H1 (cell line): ENCODE measurements around the gene HPD. TPM values are rescaled to one million over a fixed set of nuclear protein-coding genes. Genes with fewer than 3 reads are reported as not detected.

Experiments
- CTCF ChIA-PET: fragments of 300-600 bp; sonication (Branson Sonifier 250); formaldehyde crosslinking; loops from one replicate; lab custom pipeline; 2021; ENCODE audit not compliant: partially characterized antibody; lab: Charles Lee
- POLR2A ChIA-PET: fragments of 300-600 bp; sonication (Branson Sonifier 250); formaldehyde crosslinking; loops from one replicate; lab custom pipeline; 2021; ENCODE audit warnings: inconsistent platforms; ENCODE audit not compliant: partially characterized antibody; lab: Charles Lee
- DNase-seq, 2 experiments: peaks; one replicate each; pipeline versions ENCODE4 v3.0.0 to v3.0.0-alpha.2; 2010 to 2022; ENCODE audit warnings: low spot score in 2 of 2, low read depth in 1 of 2, mixed read lengths in 1 of 2
- FAIRE-seq: peaks from 2 replicates; lab custom pipeline; 2011; peaks lifted over from hg19 to GRCh38; lab: Jason Lieb, UNC
- H2AFZ ChIP-seq: 2 replicates; pipeline ENCODE4 v1.8.1; 2012; ENCODE audit warnings: low read length, inconsistent platforms
- H2AK5ac ChIP-seq: 2 replicates; pipeline ENCODE4 v1.6.1; 2013; ENCODE audit warnings: low read depth, low read length
- H2BK120ac ChIP-seq: replicated peaks from 2 replicates; pipeline ENCODE3; 2013; ENCODE audit warnings: low read depth, low read length, inconsistent platforms
- H2BK12ac ChIP-seq: 2 replicates; pipeline ENCODE4 v1.6.1; 2013; ENCODE audit warnings: low read depth, low read length
- H2BK15ac ChIP-seq: 2 replicates; pipeline ENCODE4 v1.6.1; 2013; ENCODE audit warnings: low read length
- H2BK20ac ChIP-seq: 2 replicates; pipeline ENCODE4 v1.6.1; 2013; ENCODE audit warnings: low read length
- H2BK5ac ChIP-seq: 2 replicates; pipeline ENCODE4 v1.6.1; 2013; ENCODE audit warnings: low read depth, low read length
- H3K14ac ChIP-seq: 2 replicates; pipeline ENCODE4 v1.6.1; 2013; ENCODE audit warnings: inconsistent platforms; ENCODE audit not compliant: insufficient read length
- H3K18ac ChIP-seq: 2 replicates; pipeline ENCODE4 v1.6.1; 2013; ENCODE audit warnings: low read length; ENCODE audit errors: extremely low read depth
- H3K23ac ChIP-seq: 2 replicates; pipeline ENCODE4 v1.6.1; 2013; ENCODE audit warnings: inconsistent platforms; ENCODE audit not compliant: insufficient read length
- H3K23me2 ChIP-seq: 2 replicates; pipeline ENCODE4 v1.6.1; 2013; ENCODE audit warnings: low read depth, low read length
- H3K27ac ChIP-seq: 2 replicates; pipeline ENCODE4 v1.6.1; 2011; ENCODE audit warnings: low read depth, low read length, inconsistent platforms
- H3K27me3 ChIP-seq, 4 experiments: replicated peaks in 1 of 4; 1 replicate in 1 of 4; 2 replicates in 3 of 4; pipeline versions ENCODE4 v1.6.1 to v1.8.1; 2011 to 2013; ENCODE audit warnings: low read length in 3 of 4, mild to moderate bottlenecking in 3 of 4, inconsistent platforms in 2 of 4, mixed read lengths in 2 of 4, moderate library complexity in 1 of 4; ENCODE audit not compliant: control insufficient read depth in 3 of 4, insufficient read depth in 3 of 4; ENCODE audit errors: extremely low read depth in 1 of 4
- H3K36me3 ChIP-seq, 4 experiments: 2 replicates each; pipeline versions ENCODE4 v1.6.1 to v1.8.1; 2011 to 2013; ENCODE audit warnings: mild to moderate bottlenecking in 4 of 4, low read length in 3 of 4, moderate library complexity in 2 of 4, control low read depth in 1 of 4, inconsistent platforms in 1 of 4; ENCODE audit not compliant: insufficient read depth in 4 of 4, control insufficient read depth in 2 of 4
- H3K4ac ChIP-seq: replicated peaks from 2 replicates; pipeline ENCODE3; 2013; ENCODE audit warnings: low read length, low read depth, mixed read lengths, inconsistent platforms; ENCODE audit not compliant: insufficient read length
- H3K4me1 ChIP-seq, 4 experiments: replicated peaks in 1 of 4; 1 replicate in 1 of 4; 2 replicates in 3 of 4; pipeline versions ENCODE4 v1.6.1 to v1.8.1; 2011 to 2013; ENCODE audit warnings: low read length in 3 of 4, inconsistent platforms in 2 of 4, mixed read lengths in 1 of 4; ENCODE audit not compliant: insufficient read depth in 4 of 4, control insufficient read depth in 3 of 4
- H3K4me2 ChIP-seq, 2 experiments: 2 replicates each; pipeline versions ENCODE4 v1.6.1 to v1.8.1; 2011 to 2013; ENCODE audit warnings: low read depth in 2 of 2, low read length in 2 of 2, control low read depth in 1 of 2, inconsistent platforms in 1 of 2, mild to moderate bottlenecking in 1 of 2; ENCODE audit not compliant: insufficient read depth in 1 of 2
- H3K4me3 ChIP-seq, 4 experiments: fragments of 200-600, 300-600 bp in 1 of 4; sonication (generic), shearing (Covaris generic), sonication (Bioruptor Twin) in 1 of 4; 2 replicates each; pipeline versions ENCODE4 v1.5.1 to v1.8.1; 2011 to 2016; ENCODE audit warnings: low read length in 4 of 4, low read depth in 3 of 4, control low read depth in 2 of 4, inconsistent platforms in 2 of 4, mild to moderate bottlenecking in 2 of 4, mixed read lengths in 1 of 4, moderate library complexity in 1 of 4; ENCODE audit not compliant: insufficient read depth in 2 of 4; ENCODE audit errors: extremely low read depth in 1 of 4
- H3K56ac ChIP-seq: replicated peaks from 2 replicates; pipeline ENCODE3; 2013; ENCODE audit warnings: low read depth, mild to moderate bottlenecking, mixed read lengths, low read length, inconsistent platforms; ENCODE audit not compliant: insufficient read length
- H3K79me1 ChIP-seq: 2 replicates; pipeline ENCODE4 v1.6.1; 2013; ENCODE audit warnings: low read depth, low read length, control low read depth
- H3K79me2 ChIP-seq, 2 experiments: 2 replicates each; pipeline versions ENCODE4 v1.6.1 to v1.8.1; 2012 to 2013; ENCODE audit warnings: low read length in 2 of 2, mild to moderate bottlenecking in 2 of 2, inconsistent platforms in 1 of 2; ENCODE audit not compliant: insufficient read depth in 2 of 2, control insufficient read depth in 1 of 2
- H3K9ac ChIP-seq, 4 experiments: replicated peaks in 1 of 4; 1 replicate in 1 of 4; 2 replicates in 3 of 4; pipeline versions ENCODE4 v1.6.1 to v1.8.1; 2011 to 2013; ENCODE audit warnings: low read depth in 3 of 4, low read length in 3 of 4, control low read depth in 2 of 4, mild to moderate bottlenecking in 2 of 4, moderate library complexity in 2 of 4, inconsistent platforms in 1 of 4; ENCODE audit errors: extremely low read depth in 1 of 4
- H3K9me3 ChIP-seq, 2 experiments: 2 replicates each; pipeline versions ENCODE4 v1.6.1 to v1.8.1; 2012 to 2013; ENCODE audit warnings: mild to moderate bottlenecking in 2 of 2, moderate library complexity in 2 of 2, control low read depth in 1 of 2, inconsistent platforms in 1 of 2, low read depth in 1 of 2, low read length in 1 of 2, mixed read lengths in 1 of 2; ENCODE audit not compliant: insufficient read depth in 2 of 2
- H4K20me1 ChIP-seq, 2 experiments: replicated peaks in 1 of 2; 2 replicates each; pipeline versions ENCODE3 to v1.8.1; 2011 to 2013; ENCODE audit warnings: inconsistent platforms in 2 of 2, low read length in 2 of 2, mild to moderate bottlenecking in 1 of 2; ENCODE audit not compliant: insufficient read depth in 2 of 2, control insufficient read depth in 1 of 2
- H4K5ac ChIP-seq: 2 replicates; pipeline ENCODE4 v1.6.1; 2013; ENCODE audit warnings: low read length, low read depth, mixed read lengths, inconsistent platforms; ENCODE audit not compliant: insufficient read length
- H4K8ac ChIP-seq: 2 replicates; pipeline ENCODE4 v1.8.0; 2013; ENCODE audit warnings: mild to moderate bottlenecking, moderate library complexity, low read length, inconsistent platforms; ENCODE audit not compliant: insufficient read depth; ENCODE audit errors: extremely low read depth
- H4K91ac ChIP-seq: replicated peaks from 2 replicates; pipeline ENCODE3; 2013; ENCODE audit warnings: low read length, mixed read lengths, inconsistent platforms; ENCODE audit not compliant: insufficient read length
- BCL11A ChIP-seq, 2 experiments: IDR thresholded peaks; one replicate each; pipeline ENCODE4 v1.6.1; 2011; ENCODE audit warnings: low read depth in 2 of 2, low read length in 2 of 2, mild to moderate bottlenecking in 2 of 2
- CREB1 ChIP-seq: IDR thresholded peaks from 2 replicates; pipeline ENCODE4 v1.6.1; 2012; ENCODE audit warnings: inconsistent platforms
- GABPA ChIP-seq: IDR thresholded peaks from 2 replicates; pipeline ENCODE4 v1.6.1; 2011; ENCODE audit warnings: mild to moderate bottlenecking, low read length, moderate library complexity, borderline replicate concordance; ENCODE audit not compliant: insufficient read depth
- JUN ChIP-seq: IDR thresholded peaks from 2 replicates; pipeline ENCODE4 v1.6.1; 2011; ENCODE audit warnings: low read depth, mild to moderate bottlenecking, improper control_type of control experiment, low read length
- JUND ChIP-seq: IDR thresholded peaks from 2 replicates; pipeline ENCODE4 v1.6.1; 2011; ENCODE audit warnings: mild to moderate bottlenecking, improper control_type of control experiment, low read length
- KDM5A ChIP-seq: fragments of 200-600 bp; IDR thresholded peaks from 2 replicates; pipeline ENCODE4 v1.7.1; 2012; ENCODE audit warnings: mild to moderate bottlenecking, low read length, inconsistent platforms, mixed read lengths
- MAFK ChIP-seq: IDR thresholded peaks from 2 replicates; pipeline ENCODE4 v1.6.1; 2012; ENCODE audit warnings: low read depth, mild to moderate bottlenecking, improper control_type of control experiment, low read length
- SP1 ChIP-seq: IDR thresholded peaks from 2 replicates; pipeline ENCODE4 v1.6.1; 2011; ENCODE audit warnings: low read depth, low read length
- SRF ChIP-seq: IDR thresholded peaks from 2 replicates; pipeline ENCODE4 v1.6.1; 2011; ENCODE audit warnings: mild to moderate bottlenecking, low read depth, low read length, moderate library complexity
- TBP ChIP-seq: IDR thresholded peaks from 2 replicates; pipeline ENCODE4 v1.6.1; 2011; ENCODE audit warnings: low read depth, low read length, improper control_type of control experiment
- WGBS, 2 experiments: shearing (Covaris generic) in 1 of 2; methylation state at CpG; one replicate each; pipeline versions ENCODE4 v1.1.6 to v1.1.7; 2013 to 2015; ENCODE audit warnings: low lambda C conversion rate in 2 of 2, mixed read lengths in 2 of 2, inconsistent platforms in 1 of 2, low coverage in 1 of 2, missing lambda C conversion rate in 1 of 2; ENCODE audit not compliant: insufficient replicate concordance in 2 of 2, insufficient coverage in 1 of 2, insufficient read length in 1 of 2; ENCODE audit errors: extremely low coverage in 1 of 2, missing lambda C conversion rate in 1 of 2; 5-methylcytosine and 5-hydroxymethylcytosine counted together
- polyA plus RNA-seq, 7 experiments: library from polyadenylated mRNA; depleted of rRNA in 3 of 7; stranded (reverse) in 5 of 7; unstranded in 2 of 7; fragments of >200 nt in 5 of 7; fragments of 200-250 nt in 2 of 7; gene quantifications; 1 replicate in 5 of 7; 2 replicates in 1 of 7; 4 replicates in 1 of 7; pipeline versions ENCODE4 v1.2.1 to v1.2.3, GENCODE V29; 2011 to 2013; ENCODE audit warnings: missing spikeins in 2 of 7, mixed read lengths in 2 of 7
- total RNA-seq: library from RNA; stranded (reverse); fragmentation: NEBNext Ultra II Directional; extraction: Animal tissue kit (Norgen Biotek cat#: 25700); gene quantifications from 2 replicates; pipeline ENCODE4 v1.2.1, GENCODE V29; 2021
- TF ChIP-seq, protein P1 (sequence below): IDR thresholded peaks from 2 replicates; pipeline ENCODE4 v1.6.1; 2011; ENCODE audit warnings: low read length, improper control_type of control experiment

HPD gene
- total and polyA plus RNA-seq, 2 of the 8 experiments (the other 6 are each of a cell fraction or from before 2014, with no cell fraction given), result 0.48 to 0.56 TPM

GRCh38 chr12:121866331-121866730 lies 7.7 kb upstream of the HPD start:
- no peak overlapping the region for H4K5ac ChIP-seq
- no peak overlapping the region for H2AFZ ChIP-seq
- no peak overlapping the region for H3K23ac ChIP-seq
- no peak overlapping the region for H3K18ac ChIP-seq
- H2BK15ac ChIP-seq, result no peak overlapping the region
- no peak overlapping the region for H2BK20ac ChIP-seq
- CTCF ChIA-PET, result interaction anchor here (0.5 to 1.0 kb wide), 4 partner anchors 39 to 164 kb away, joined by 3 read pairs; no protein-coding TSS in a partner anchor
- H2BK120ac ChIP-seq, result no peak overlapping the region
- H4K91ac ChIP-seq, result no peak overlapping the region
- H4K8ac ChIP-seq, result no peak overlapping the region
- no peak for FAIRE-seq
- no peak overlapping the region for H3K4ac ChIP-seq
- no peak overlapping the region for H3K27ac ChIP-seq
- TF ChIP-seq JUND (no peak), SP1 (no peak), SRF (no peak), BCL11A (IDR thresholded peaks at IDR 0.05; ENCODE audit: low read depth in 2 of 2, low read length in 2 of 2) (no peak), CREB1 (no peak), MAFK (no peak), KDM5A (no peak), GABPA (no peak), JUN (no peak), TBP (no peak)
- TF ChIP-seq, protein P1, sequence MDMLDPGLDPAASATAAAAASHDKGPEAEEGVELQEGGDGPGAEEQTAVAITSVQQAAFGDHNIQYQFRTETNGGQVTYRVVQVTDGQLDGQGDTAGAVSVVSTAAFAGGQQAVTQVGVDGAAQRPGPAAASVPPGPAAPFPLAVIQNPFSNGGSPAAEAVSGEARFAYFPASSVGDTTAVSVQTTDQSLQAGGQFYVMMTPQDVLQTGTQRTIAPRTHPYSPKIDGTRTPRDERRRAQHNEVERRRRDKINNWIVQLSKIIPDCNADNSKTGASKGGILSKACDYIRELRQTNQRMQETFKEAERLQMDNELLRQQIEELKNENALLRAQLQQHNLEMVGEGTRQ, result no peak
- H2AK5ac ChIP-seq, result no peak overlapping the region
- H3K36me3 ChIP-seq, result no peaks in the 10 kb centered on the region
- no peaks in the 10 kb centered on the region for H3K79me2 ChIP-seq
- no peak overlapping the region for H3K4me3 ChIP-seq
- no peaks in the 10 kb centered on the region for H3K9me3 ChIP-seq
- no peaks in the 10 kb centered on the region for H3K79me1 ChIP-seq
- no peaks in the 10 kb centered on the region for H4K20me1 ChIP-seq
- H3K14ac ChIP-seq, result no peak overlapping the region
- no peak overlapping the region for H2BK12ac ChIP-seq
- H3K4me2 ChIP-seq, result no peak overlapping the region
- no peak overlapping the region for H3K9ac ChIP-seq
- no peaks in the 10 kb centered on the region for H3K27me3 ChIP-seq
- no peak overlapping the region for H3K56ac ChIP-seq
- WGBS, 2 experiments, result 87% methylated on average over 4 of the region's 4 CpGs; no CpG with 5 or more reads in 1 of the 2 experiments
- no peak for DNase-seq
- POLR2A ChIA-PET, result no interaction called here
- H2BK5ac ChIP-seq, result no peak overlapping the region
- H3K4me1 ChIP-seq, result no peaks in the 10 kb centered on the region; a peak in 1 of 7 replicates
- no peaks in the 10 kb centered on the region for H3K23me2 ChIP-seq
